DND-41 (cell line): Measurements from ENCODE around the gene CLMN.

ENCODE experiments used
- EZH2 ChIP-seq: IDR thresholded peaks from 3 replicates; pipeline ENCODE4 v1.6.1; 2012; ENCODE audit warnings: borderline replicate concordance, low read depth, mild to moderate bottlenecking, moderate library complexity, low read length, inconsistent platforms; ENCODE audit not compliant: severe bottlenecking
- TF ChIP-seq, protein P1 (sequence below): IDR thresholded peaks from 2 replicates; pipeline ENCODE4 v1.5.1; 2012; ENCODE audit warnings: borderline replicate concordance, low read length, moderate library complexity, mild to moderate bottlenecking; ENCODE audit not compliant: poor library complexity, severe bottlenecking; ENCODE audit errors: extremely low read depth

DNA sequence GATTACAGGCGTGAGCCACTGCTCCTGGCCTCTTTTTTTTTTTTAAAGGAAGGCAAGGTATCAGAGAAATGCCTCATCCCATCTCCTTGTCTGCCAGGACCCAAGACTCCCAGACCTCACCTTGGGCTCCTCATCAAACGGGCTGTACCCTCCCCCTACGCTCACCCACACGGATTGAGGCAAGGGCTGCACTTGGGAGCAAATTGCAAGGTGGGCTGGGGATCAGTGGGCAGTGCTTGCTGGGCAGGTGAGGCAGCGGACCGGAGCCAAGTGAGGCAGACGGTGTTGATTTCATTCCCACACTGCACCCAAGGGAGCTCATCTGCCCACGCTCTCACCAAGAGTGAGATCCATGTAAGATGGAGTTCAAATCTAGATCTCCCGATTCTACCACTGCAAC, 121.4 kb downstream of the CLMN start:
- TF ChIP-seq, protein P1, sequence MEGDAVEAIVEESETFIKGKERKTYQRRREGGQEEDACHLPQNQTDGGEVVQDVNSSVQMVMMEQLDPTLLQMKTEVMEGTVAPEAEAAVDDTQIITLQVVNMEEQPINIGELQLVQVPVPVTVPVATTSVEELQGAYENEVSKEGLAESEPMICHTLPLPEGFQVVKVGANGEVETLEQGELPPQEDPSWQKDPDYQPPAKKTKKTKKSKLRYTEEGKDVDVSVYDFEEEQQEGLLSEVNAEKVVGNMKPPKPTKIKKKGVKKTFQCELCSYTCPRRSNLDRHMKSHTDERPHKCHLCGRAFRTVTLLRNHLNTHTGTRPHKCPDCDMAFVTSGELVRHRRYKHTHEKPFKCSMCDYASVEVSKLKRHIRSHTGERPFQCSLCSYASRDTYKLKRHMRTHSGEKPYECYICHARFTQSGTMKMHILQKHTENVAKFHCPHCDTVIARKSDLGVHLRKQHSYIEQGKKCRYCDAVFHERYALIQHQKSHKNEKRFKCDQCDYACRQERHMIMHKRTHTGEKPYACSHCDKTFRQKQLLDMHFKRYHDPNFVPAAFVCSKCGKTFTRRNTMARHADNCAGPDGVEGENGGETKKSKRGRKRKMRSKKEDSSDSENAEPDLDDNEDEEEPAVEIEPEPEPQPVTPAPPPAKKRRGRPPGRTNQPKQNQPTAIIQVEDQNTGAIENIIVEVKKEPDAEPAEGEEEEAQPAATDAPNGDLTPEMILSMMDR: no peak
- no peak for TF ChIP-seq EZH2
